HL-60 (cell line): Measurements from ENCODE around the gene PCP4.

Experiments
- CTCF ChIP-seq: IDR thresholded peaks from one replicate; pipeline ENCODE4 v1.5.1; 2011; ENCODE audit warnings: low read length, control low read depth, inconsistent platforms; ENCODE audit not compliant: insufficient read depth
- GABPA ChIP-seq: IDR thresholded peaks from 2 replicates; pipeline ENCODE4 v1.6.1; 2012; ENCODE audit warnings: low read depth
- POLR2AphosphoS5 ChIP-seq: IDR thresholded peaks from 2 replicates; pipeline ENCODE4 v1.6.1; 2012; ENCODE audit warnings: low read depth
- REST ChIP-seq: IDR thresholded peaks from 2 replicates; pipeline ENCODE4 v1.6.1; 2012; ENCODE audit warnings: low read depth; ENCODE audit not compliant: insufficient replicate concordance
- SPI1 ChIP-seq: IDR thresholded peaks from 2 replicates; pipeline ENCODE4 v1.6.1; 2012; ENCODE audit warnings: low read depth, mild to moderate bottlenecking, borderline replicate concordance

GRCh38 chr21:39854572-39854971 is 12.7 kb upstream of the PCP4 start:
- TF ChIP-seq CTCF, result no peak
- no peak for TF ChIP-seq GABPA
- no peak for TF ChIP-seq POLR2AphosphoS5
- no peak for TF ChIP-seq REST
- no peak for TF ChIP-seq SPI1
